GM12801 (cell line): ENCODE measurements around the gene SFRP2.

Experiments used
- CTCF ChIP-seq: IDR thresholded peaks from one replicate; pipeline ENCODE4 v1.5.1; 2011; ENCODE audit warnings: control low read depth; ENCODE audit not compliant: insufficient read length; ENCODE audit errors: extremely low read depth

The SFRP2 gene

GRCh38 chr4:153733751-153734448, 55.0 kb downstream of the SFRP2 start:
- no peak for TF ChIP-seq CTCF

GRCh38 chr4:153731239-153731638, 57.6 kb downstream of the SFRP2 start:
- no peak for TF ChIP-seq CTCF
